Measurements from ENCODE around the gene KDM4E. TPM values are rescaled to one million over a fixed set of nuclear protein-coding genes. Genes with fewer than 3 reads are reported as not detected.
"Not testable (repeated sequence)": the region's sequence is repeated elsewhere in the genome, so short reads cannot be mapped to it uniquely, and the experiment has no call there.

KDM4E gene
- total and polyA plus RNA-seq, 10 of the 15 experiments (the other 5 are each of a cell fraction or from before 2014, with no cell fraction given), result not detected

DNA sequence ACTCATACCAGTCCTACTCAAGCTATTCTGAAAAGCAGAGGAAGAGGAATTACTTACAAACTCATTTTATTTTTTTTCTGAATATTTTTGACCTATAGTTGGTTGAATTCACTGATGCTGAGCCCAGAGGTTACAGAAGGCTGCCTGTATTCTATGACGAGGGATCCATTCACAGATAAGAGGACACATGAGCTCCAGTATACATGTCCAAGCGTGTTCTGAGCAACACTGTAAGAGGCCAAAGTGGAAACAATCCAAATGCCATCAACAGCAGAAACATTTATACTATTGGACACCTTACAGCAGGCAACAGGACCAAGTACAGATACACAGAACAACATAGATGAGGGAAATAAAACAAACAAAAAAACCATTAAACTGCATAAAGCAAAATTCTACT, 10.3 kb downstream of the KDM4E start:
- TF ChIP-seq EZH2 (IDR thresholded peaks at IDR 0.05; ENCODE audit: borderline replicate concordance, control insufficient read depth, low read depth, low read length), result no peak
- no peak for TF ChIP-seq JUND (IDR thresholded peaks at IDR 0.05; ENCODE audit: low read depth, low read length)
- no peak for TF ChIP-seq MTA2 (IDR thresholded peaks at IDR 0.05; ENCODE audit: low read depth)
- no peak for TF ChIP-seq FOXM1 (IDR thresholded peaks at IDR 0.05; ENCODE audit: low read depth, low read length)
- no peak for TF ChIP-seq SMAD1 (IDR thresholded peaks at IDR 0.05; ENCODE audit: low read depth, partially characterized antibody)
- H3K4me3 ChIP-seq, result no peak overlapping the region
- H4K20me1 ChIP-seq (ENCODE audit: control insufficient read depth, insufficient read depth), result no peaks in the 10 kb centered on the region
- in situ Hi-C loops (cut with MboI), result no loop called here
- no peaks in the 10 kb centered on the region for H3K9me3 ChIP-seq (replicated peaks; ENCODE audit: control insufficient read depth, insufficient read depth, low read length)
- no peak overlapping the region for H3K9ac ChIP-seq (ENCODE audit: control insufficient read depth, insufficient read depth, low read length)
- H2AFZ ChIP-seq (ENCODE audit: control insufficient read depth, low read depth, low read length), result no peak overlapping the region
- 3% methylated on average over 2 of the region's 2 CpGs for WGBS (ENCODE audit: insufficient coverage, insufficient replicate concordance, low lambda C conversion rate, missing lambda C conversion rate)
- ChIA-PET RAD21 (ENCODE audit: unreplicated experiment) (interaction anchor here (1.3 kb wide), 1 partner anchor 32 kb away, joined by 3 read pairs; no protein-coding TSS in a partner anchor), SMC1A (ENCODE audit: uncharacterized antibody, unreplicated experiment) (interaction anchor here (0.5 to 0.7 kb wide), 2 partner anchors 29 to 94 kb away, joined by 3 read pairs; no protein-coding TSS in a partner anchor), POLR2A (interaction anchor here (0.6 kb wide), 1 partner anchor 30 kb away, joined by 3 read pairs; no protein-coding TSS in a partner anchor), CTCF (no interaction called here)
- H3K4me1 ChIP-seq (ENCODE audit: control insufficient read depth, insufficient read depth, low read length), result no peaks in the 10 kb centered on the region
- FAIRE-seq, result no peak
- no peak for DNase-seq (ENCODE audit: low read depth, low spot score)
- H3K36me3 ChIP-seq (ENCODE audit: control insufficient read depth in 2 of 2, insufficient read depth in 2 of 2, low read length in 1 of 2), result no peaks in the 10 kb centered on the region
- no TSS peak for BruUV-seq (replicated peaks)
- no peak overlapping the region for H3K4me2 ChIP-seq (ENCODE audit: control insufficient read depth, insufficient read depth)
- ATAC-seq, result no peak
- H3K79me2 ChIP-seq (ENCODE audit: control insufficient read depth, insufficient read depth, low read length), result no peaks in the 10 kb centered on the region
- intact Hi-C loops (cut with micrococcal nuclease; ENCODE audit: unreplicated experiment), result no loop called here
- H3K27me3 ChIP-seq (replicated peaks in 1 of 2; ENCODE audit: control insufficient read depth in 2 of 2, insufficient read depth in 2 of 2, low read length in 1 of 2), result no peaks in the 10 kb centered on the region; a peak in 1 of 4 replicates
- H3K27ac ChIP-seq (ENCODE audit: control insufficient read depth, insufficient read depth), result no peak overlapping the region

GRCh38 chr11:95037356-95038035, 12.4 kb downstream of the KDM4E start:
- H3K9ac ChIP-seq (ENCODE audit: control insufficient read depth, insufficient read depth, low read length); H3K79me2 ChIP-seq (ENCODE audit: control insufficient read depth, insufficient read depth, low read length); BruUV-seq (replicated peaks); intact Hi-C loops (cut with micrococcal nuclease; ENCODE audit: unreplicated experiment); in situ Hi-C loops (cut with MboI); H2AFZ ChIP-seq (ENCODE audit: control insufficient read depth, low read depth, low read length); RAD21 ChIA-PET (ENCODE audit: unreplicated experiment); H3K9me3 ChIP-seq (replicated peaks; ENCODE audit: control insufficient read depth, insufficient read depth, low read length); H4K20me1 ChIP-seq (ENCODE audit: control insufficient read depth, insufficient read depth); H3K27ac ChIP-seq (ENCODE audit: control insufficient read depth, insufficient read depth); FAIRE-seq; CTCF ChIA-PET; H3K36me3 ChIP-seq (ENCODE audit: control insufficient read depth in 2 of 2, insufficient read depth in 2 of 2, low read length in 1 of 2); H3K4me1 ChIP-seq (ENCODE audit: control insufficient read depth, insufficient read depth, low read length); POLR2A ChIA-PET; H3K4me2 ChIP-seq (ENCODE audit: control insufficient read depth, insufficient read depth); DNase-seq (ENCODE audit: low read depth, low spot score); H3K4me3 ChIP-seq; SMC1A ChIA-PET (ENCODE audit: uncharacterized antibody, unreplicated experiment); H3K27me3 ChIP-seq (replicated peaks in 1 of 2; ENCODE audit: control insufficient read depth in 2 of 2, insufficient read depth in 2 of 2, low read length in 1 of 2): not testable (repeated sequence)
- ATAC-seq, result peak; percentile 21; the same call in 1 of the 3 replicates
- 63% methylated on average over 69 of the region's 71 CpGs for WGBS (ENCODE audit: insufficient coverage, insufficient replicate concordance, low lambda C conversion rate, missing lambda C conversion rate)

Data from GM12878 (cell line).